Trophoblast cell (in vitro differentiated cells and primary cell): Measurements from ENCODE around the gene PCDHGC3.

Experiments used
- DNase-seq, 2 donors: peaks; one replicate each; pipeline ENCODE4 v3.0.0-alpha.2; 2016
- H2AFZ ChIP-seq: 2 replicates; pipeline ENCODE4 v1.6.1; 2013; ENCODE audit warnings: low read length, moderate library complexity, mild to moderate bottlenecking; ENCODE audit not compliant: insufficient read depth, poor library complexity
- H2AK5ac ChIP-seq: 2 replicates; pipeline ENCODE4 v1.6.1; 2013; ENCODE audit warnings: mild to moderate bottlenecking, low read length
- H2BK120ac ChIP-seq: 2 replicates; pipeline ENCODE4 v1.6.1; 2013; ENCODE audit warnings: low read length, mild to moderate bottlenecking, moderate library complexity; ENCODE audit not compliant: insufficient read depth, poor library complexity
- H2BK12ac ChIP-seq: 2 replicates; pipeline ENCODE4 v1.6.1; 2013; ENCODE audit warnings: mild to moderate bottlenecking, low read length, moderate library complexity
- H2BK5ac ChIP-seq: 2 replicates; pipeline ENCODE4 v1.6.1; 2013; ENCODE audit warnings: low read length, low read depth, moderate library complexity, mild to moderate bottlenecking; ENCODE audit not compliant: poor library complexity
- H3K14ac ChIP-seq: 2 replicates; pipeline ENCODE4 v1.6.1; 2013; ENCODE audit warnings: mild to moderate bottlenecking, low read length
- H3K18ac ChIP-seq: 2 replicates; pipeline ENCODE4 v1.6.1; 2013; ENCODE audit warnings: mild to moderate bottlenecking, low read length
- H3K23ac ChIP-seq: 2 replicates; pipeline ENCODE4 v1.6.1; 2013; ENCODE audit warnings: low read length
- H3K27ac ChIP-seq: 2 replicates; pipeline ENCODE4 v1.5.1; 2013; ENCODE audit warnings: low read depth, mild to moderate bottlenecking, inconsistent platforms, low read length, moderate library complexity
- H3K27me3 ChIP-seq: 2 replicates; pipeline ENCODE4 v1.6.1; 2013; ENCODE audit warnings: inconsistent platforms, mild to moderate bottlenecking, low read length, moderate library complexity; ENCODE audit not compliant: insufficient read depth
- H3K36me3 ChIP-seq, 2 experiments: 1 replicate in 1 of 2; 2 replicates in 1 of 2; pipeline ENCODE4 v1.6.1; 2013; ENCODE audit warnings: low read length in 2 of 2, mild to moderate bottlenecking in 2 of 2, moderate library complexity in 1 of 2; ENCODE audit not compliant: insufficient read depth in 2 of 2, control insufficient read depth in 1 of 2
- H3K4ac ChIP-seq: 2 replicates; pipeline ENCODE4 v1.6.1; 2013; ENCODE audit warnings: low read depth, mild to moderate bottlenecking, low read length, moderate library complexity
- H3K4me1 ChIP-seq, 2 experiments: 1 replicate in 1 of 2; 2 replicates in 1 of 2; pipeline ENCODE4 v1.6.1; 2013; ENCODE audit warnings: low read length in 2 of 2, mild to moderate bottlenecking in 2 of 2, moderate library complexity in 1 of 2; ENCODE audit not compliant: insufficient read depth in 2 of 2, control insufficient read depth in 1 of 2
- H3K4me2 ChIP-seq: 2 replicates; pipeline ENCODE4 v1.6.1; 2013; ENCODE audit warnings: inconsistent platforms, mild to moderate bottlenecking, low read length, moderate library complexity
- H3K4me3 ChIP-seq: 2 replicates; pipeline ENCODE4 v1.5.1; 2013; ENCODE audit warnings: mild to moderate bottlenecking, low read depth, low read length, inconsistent platforms
- H3K79me1 ChIP-seq: one replicate; pipeline ENCODE4 v1.6.1; 2013; ENCODE audit warnings: low read length
- H3K79me2 ChIP-seq: 2 replicates; pipeline ENCODE4 v1.6.1; 2013; ENCODE audit warnings: low read length, mild to moderate bottlenecking; ENCODE audit not compliant: control insufficient read depth, insufficient read depth, poor library complexity
- H3K9ac ChIP-seq: 2 replicates; pipeline ENCODE4 v1.6.1; 2013; ENCODE audit warnings: mild to moderate bottlenecking, low read length
- H3K9me3 ChIP-seq: 2 replicates; pipeline ENCODE4 v1.6.1; 2013; ENCODE audit warnings: low read depth, mild to moderate bottlenecking, control low read depth, inconsistent platforms, low read length; ENCODE audit not compliant: insufficient read depth
- H4K12ac ChIP-seq: 2 replicates; pipeline ENCODE4 v1.6.1; 2013; ENCODE audit warnings: low read depth, mild to moderate bottlenecking, low read length, moderate library complexity
- H4K8ac ChIP-seq: 2 replicates; pipeline ENCODE4 v1.6.1; 2013; ENCODE audit warnings: low read depth, mild to moderate bottlenecking, low read length, moderate library complexity
- H4K91ac ChIP-seq: one replicate; pipeline ENCODE4 v1.6.1; 2013; ENCODE audit warnings: low read depth, mild to moderate bottlenecking, low read length, moderate library complexity
- WGBS: extraction: QIAGEN DNeasy Blood & Tissue Kit; methylation state at CpG from one replicate; pipeline ENCODE4 v1.1.7; 2013; ENCODE audit warnings: missing lambda C conversion rate; ENCODE audit not compliant: insufficient read length, insufficient coverage; ENCODE audit errors: extremely low coverage; 5-methylcytosine and 5-hydroxymethylcytosine counted together

Gene PCDHGC3

GRCh38 chr5:141512911-141513626 is 37.3 kb downstream of the PCDHGC3 start:
- H3K79me1 ChIP-seq, result peaks cover 80% of the 10 kb centered on the region
- H2BK12ac ChIP-seq, result peak overlapping the region; percentile 63
- peaks cover 66 to 71% of the 10 kb centered on the region in 2 experiments for H3K4me1 ChIP-seq
- H3K14ac ChIP-seq, result peak overlapping the region; percentile 96
- WGBS, result no CpG with 5 or more reads among the region's 43 CpGs
- H2BK5ac ChIP-seq, result peak overlapping the region; percentile 99
- H3K4me3 ChIP-seq, result peak overlapping the region; percentile 67
- peak overlapping the region; percentile 97 for H2AK5ac ChIP-seq
- peak overlapping the region; percentile 99 for H4K91ac ChIP-seq
- peak overlapping the region; percentile 74 for H2AFZ ChIP-seq
- no peak overlapping the region for H3K9ac ChIP-seq
- peak overlapping the region; percentile 77 for H4K8ac ChIP-seq
- H3K79me2 ChIP-seq, result peaks cover 23% of the 10 kb centered on the region
- H4K12ac ChIP-seq, result peak overlapping the region; percentile 82
- no peak overlapping the region for H3K23ac ChIP-seq
- peak overlapping the region; percentile 93 for H3K4ac ChIP-seq
- H3K27me3 ChIP-seq, result no peaks in the 10 kb centered on the region
- peak in 1 of 2 donors; percentile 37 for DNase-seq
- H3K27ac ChIP-seq, result peak overlapping the region; percentile 99
- peak overlapping the region; percentile 88 for H3K18ac ChIP-seq
- no peaks in the 10 kb centered on the region for H3K9me3 ChIP-seq
- peaks cover 24 to 31% of the 10 kb centered on the region in 2 experiments for H3K36me3 ChIP-seq
- H3K4me2 ChIP-seq, result peak overlapping the region; percentile 65
- peak overlapping the region; percentile 99 for H2BK120ac ChIP-seq

GRCh38 chr5:141513627-141514329 is 38.0 kb downstream of the PCDHGC3 start:
- Histone ChIP-seq H2AFZ (peak overlapping the region; percentile 74), H2BK12ac (peak overlapping the region; percentile 38), H3K18ac (peak overlapping the region; percentile 88), H2BK5ac (peak overlapping the region; percentile 99), H3K4me2 (peak overlapping the region; percentile 65), H3K27ac (peak overlapping the region; percentile 99), H3K9me3 (no peaks in the 10 kb centered on the region), H3K27me3 (no peaks in the 10 kb centered on the region), H3K36me3 (peaks cover 24 to 31% of the 10 kb centered on the region in 2 experiments), H3K79me2 (peaks cover 23% of the 10 kb centered on the region), H3K14ac (peak overlapping the region; percentile 96), H3K4me3 (no peak overlapping the region), H4K8ac (peak overlapping the region; percentile 77), H3K79me1 (peaks cover 78% of the 10 kb centered on the region), H4K12ac (peak overlapping the region; percentile 82), H3K4me1 (peaks cover 68 to 70% of the 10 kb centered on the region in 2 experiments), H2BK120ac (peak overlapping the region; percentile 99), H2AK5ac (peak overlapping the region; percentile 60), H3K4ac (peak overlapping the region; percentile 93), H4K91ac (peak overlapping the region; percentile 99), H3K9ac (no peak overlapping the region), H3K23ac (no peak overlapping the region)
- no CpG with 5 or more reads among the region's 29 CpGs for WGBS
- peak; percentile 24 to 43 for DNase-seq

GRCh38 chr5:141514330-141515133 is 38.8 kb downstream of the PCDHGC3 start:
- Histone ChIP-seq H3K14ac (peak overlapping the region; percentile 96), H3K4me3 (no peak overlapping the region), H3K27me3 (no peaks in the 10 kb centered on the region), H2BK5ac (peak overlapping the region; percentile 99), H4K12ac (no peak overlapping the region), H3K9me3 (no peaks in the 10 kb centered on the region), H3K9ac (no peak overlapping the region), H3K23ac (no peak overlapping the region), H3K18ac (peak overlapping the region; percentile 79), H2BK12ac (peak overlapping the region; percentile 80), H3K79me2 (peaks cover 23% of the 10 kb centered on the region), H3K4me2 (peak overlapping the region; percentile 17), H4K8ac (peak overlapping the region; percentile 81), H3K79me1 (peaks cover 80% of the 10 kb centered on the region), H3K4ac (peak overlapping the region; percentile 53), H2AFZ (no peak overlapping the region), H3K27ac (peak overlapping the region; percentile 99), H2AK5ac (peak overlapping the region; percentile 28), H2BK120ac (peak overlapping the region; percentile 95), H4K91ac (peak overlapping the region; percentile 100), H3K4me1 (peaks cover 66 to 70% of the 10 kb centered on the region in 2 experiments), H3K36me3 (peaks cover 23 to 31% of the 10 kb centered on the region in 2 experiments)
- peak in 1 of 2 donors; percentile 19 for DNase-seq
- no CpG with 5 or more reads among the region's 6 CpGs for WGBS

- peak overlapping the region; percentile 92 for H3K14ac ChIP-seq
- peak overlapping the region; percentile 28 for H3K9ac ChIP-seq
- no peak overlapping the region for H3K23ac ChIP-seq
- peak overlapping the region; percentile 98 for H2BK12ac ChIP-seq
- H3K9me3 ChIP-seq, result no peaks in the 10 kb centered on the region
- H2BK120ac ChIP-seq, result peak overlapping the region; percentile 95
- peak overlapping the region; percentile 56 for H2AFZ ChIP-seq
- H3K36me3 ChIP-seq, result peaks cover 19 to 28% of the 10 kb centered on the region in 2 experiments
- H4K8ac ChIP-seq, result peak overlapping the region; percentile 81
- H3K27me3 ChIP-seq, result no peaks in the 10 kb centered on the region
- WGBS, result no CpG with 5 or more reads among the region's 3 CpGs
- peak overlapping the region; percentile 99 for H2BK5ac ChIP-seq
- H3K79me1 ChIP-seq, result peaks cover 77% of the 10 kb centered on the region
- H3K18ac ChIP-seq, result peak overlapping the region; percentile 92
- H3K79me2 ChIP-seq, result peaks cover 23% of the 10 kb centered on the region
- peak overlapping the region; percentile 99 for H3K27ac ChIP-seq
- peaks cover 63 to 66% of the 10 kb centered on the region in 2 experiments for H3K4me1 ChIP-seq
- H3K4ac ChIP-seq, result peak overlapping the region; percentile 97
- H4K12ac ChIP-seq, result peak overlapping the region; percentile 62
- peak overlapping the region; percentile 93 for H2AK5ac ChIP-seq
- peak overlapping the region; percentile 100 for H4K91ac ChIP-seq
- no peak overlapping the region for H3K4me3 ChIP-seq
- DNase-seq, result no peak
- no peak overlapping the region for H3K4me2 ChIP-seq
Observed at GRCh38 chr5:141515141-141515540, 39.4 kb downstream of the PCDHGC3 start.
